ENCODE data around the gene CARD10. TPM values are rescaled to one million over a fixed set of nuclear protein-coding genes. Genes with fewer than 3 reads are reported as not detected.

CARD10 gene
- total RNA-seq, 1 donor from 2014 or later, result 1.5 TPM

DNA sequence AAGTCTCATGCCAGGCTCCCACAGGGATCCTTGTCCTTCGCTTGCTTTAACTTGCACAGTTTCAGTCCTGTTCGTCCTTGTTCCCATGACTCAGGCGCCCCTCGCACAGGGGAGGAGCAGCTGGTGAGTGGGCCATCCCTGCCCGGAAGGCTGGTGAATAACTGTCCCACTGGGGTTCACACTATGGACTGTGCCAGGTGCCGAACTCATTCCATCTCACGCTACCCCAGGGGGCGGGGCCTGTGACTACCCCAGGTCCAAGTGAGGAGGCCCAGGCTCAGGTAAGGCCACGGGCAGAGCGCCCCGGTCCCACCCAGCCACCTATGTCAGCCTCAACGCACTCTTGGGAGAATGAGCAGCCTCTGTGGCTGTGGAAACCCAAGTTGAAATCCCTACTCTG lies 7.2 kb upstream of the CARD10 start:
- H3K4me1 Mint-ChIP-seq, result peaks cover 5% of the 10 kb centered on the region
- no peaks in the 10 kb centered on the region for H3F3A ChIP-seq (ENCODE audit: low read depth)
- H3K9me3 Mint-ChIP-seq, result no peaks in the 10 kb centered on the region
- no peaks in the 10 kb centered on the region for H3K36me3 ChIP-seq
- H3K4me3 ChIP-seq, result no peak overlapping the region
- no peaks in the 10 kb centered on the region for H4K20me1 ChIP-seq (ENCODE audit: low read depth)
- H3K79me2 ChIP-seq (ENCODE audit: low read depth), result no peaks in the 10 kb centered on the region
- H3K27ac Mint-ChIP-seq, result no peak overlapping the region
- no peaks in the 10 kb centered on the region for H3K9me3 ChIP-seq (ENCODE audit: low read depth)
- peaks cover 13% of the 10 kb centered on the region for H3K27me3 Mint-ChIP-seq (ENCODE audit: insufficient read depth, low read depth)
- no peak overlapping the region for H3K27ac ChIP-seq
- H2AFZ ChIP-seq (replicated peaks), result no peak overlapping the region
- no peak for DNase-seq (ENCODE audit: low spot score)
- H3K4me1 ChIP-seq, result no peaks in the 10 kb centered on the region
- H3K27me3 ChIP-seq, result peaks cover 23% of the 10 kb centered on the region
- H3K9ac ChIP-seq, result no peak overlapping the region
- TF ChIP-seq EZH2 (IDR thresholded peaks at IDR 0.05), result no peak
- TF ChIP-seq, protein P1, sequence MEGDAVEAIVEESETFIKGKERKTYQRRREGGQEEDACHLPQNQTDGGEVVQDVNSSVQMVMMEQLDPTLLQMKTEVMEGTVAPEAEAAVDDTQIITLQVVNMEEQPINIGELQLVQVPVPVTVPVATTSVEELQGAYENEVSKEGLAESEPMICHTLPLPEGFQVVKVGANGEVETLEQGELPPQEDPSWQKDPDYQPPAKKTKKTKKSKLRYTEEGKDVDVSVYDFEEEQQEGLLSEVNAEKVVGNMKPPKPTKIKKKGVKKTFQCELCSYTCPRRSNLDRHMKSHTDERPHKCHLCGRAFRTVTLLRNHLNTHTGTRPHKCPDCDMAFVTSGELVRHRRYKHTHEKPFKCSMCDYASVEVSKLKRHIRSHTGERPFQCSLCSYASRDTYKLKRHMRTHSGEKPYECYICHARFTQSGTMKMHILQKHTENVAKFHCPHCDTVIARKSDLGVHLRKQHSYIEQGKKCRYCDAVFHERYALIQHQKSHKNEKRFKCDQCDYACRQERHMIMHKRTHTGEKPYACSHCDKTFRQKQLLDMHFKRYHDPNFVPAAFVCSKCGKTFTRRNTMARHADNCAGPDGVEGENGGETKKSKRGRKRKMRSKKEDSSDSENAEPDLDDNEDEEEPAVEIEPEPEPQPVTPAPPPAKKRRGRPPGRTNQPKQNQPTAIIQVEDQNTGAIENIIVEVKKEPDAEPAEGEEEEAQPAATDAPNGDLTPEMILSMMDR (IDR thresholded peaks at IDR 0.05), result no peak
- no peak for TF ChIP-seq EZH2phosphoT487 (IDR thresholded peaks at IDR 0.05)
- H3K4me3 Mint-ChIP-seq, result no peak overlapping the region
- no peak overlapping the region for H3K4me2 ChIP-seq
- no peaks in the 10 kb centered on the region for H3K36me3 Mint-ChIP-seq

DNA sequence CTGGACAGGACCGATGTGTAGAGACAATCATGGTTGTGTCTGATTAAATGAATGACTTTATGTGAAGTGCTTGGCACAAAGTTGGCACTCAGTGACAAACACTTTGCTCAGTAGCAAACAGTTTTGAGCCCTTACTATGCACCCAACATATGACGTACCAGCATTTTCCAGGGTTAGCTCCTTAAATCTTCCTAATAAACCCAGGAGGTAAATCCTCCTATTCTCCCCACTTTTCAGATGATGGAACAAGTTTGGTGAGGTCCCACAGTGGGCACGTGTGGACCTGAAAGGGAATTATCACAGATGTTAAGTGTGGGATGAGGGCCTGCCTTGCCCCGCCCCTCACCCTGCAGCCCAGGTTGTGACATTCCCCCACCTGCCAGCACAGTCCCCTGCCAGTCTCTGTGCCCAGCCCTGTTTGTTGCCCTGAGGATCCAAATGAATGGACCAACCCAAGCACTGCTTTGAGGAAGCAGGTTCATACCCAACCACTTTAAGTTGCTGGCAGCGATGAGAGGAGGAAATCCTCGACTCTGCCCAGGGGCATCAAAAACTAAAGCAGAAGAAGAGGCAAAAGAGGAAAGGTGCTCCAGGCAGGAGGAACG lies 6.6 kb upstream of the CARD10 start:
- Mint-ChIP-seq H3K4me1 (peaks cover 10% of the 10 kb centered on the region), H3K9me3 (no peaks in the 10 kb centered on the region), H3K27me3 (ENCODE audit: insufficient read depth, low read depth) (peaks cover 14% of the 10 kb centered on the region), H3K36me3 (no peaks in the 10 kb centered on the region), H3K27ac (peak overlapping the region; percentile 37), H3K4me3 (no peak overlapping the region)
- Histone ChIP-seq H3K9ac (no peak overlapping the region), H3K4me3 (no peak overlapping the region), H3K79me2 (ENCODE audit: low read depth) (no peaks in the 10 kb centered on the region), H4K20me1 (ENCODE audit: low read depth) (no peaks in the 10 kb centered on the region), H3K4me1 (no peaks in the 10 kb centered on the region), H3F3A (ENCODE audit: low read depth) (peaks cover 2% of the 10 kb centered on the region), H2AFZ (replicated peaks) (no peak overlapping the region), H3K4me2 (no peak overlapping the region), H3K36me3 (no peaks in the 10 kb centered on the region), H3K9me3 (ENCODE audit: low read depth) (no peaks in the 10 kb centered on the region), H3K27ac (no peak overlapping the region), H3K27me3 (peaks cover 28% of the 10 kb centered on the region)
- TF ChIP-seq, protein P1 (IDR thresholded peaks at IDR 0.05), result no peak
- TF ChIP-seq EZH2phosphoT487 (IDR thresholded peaks at IDR 0.05), result no peak
- no peak for TF ChIP-seq EZH2 (IDR thresholded peaks at IDR 0.05)
- no peak for DNase-seq (ENCODE audit: low spot score)

DNA sequence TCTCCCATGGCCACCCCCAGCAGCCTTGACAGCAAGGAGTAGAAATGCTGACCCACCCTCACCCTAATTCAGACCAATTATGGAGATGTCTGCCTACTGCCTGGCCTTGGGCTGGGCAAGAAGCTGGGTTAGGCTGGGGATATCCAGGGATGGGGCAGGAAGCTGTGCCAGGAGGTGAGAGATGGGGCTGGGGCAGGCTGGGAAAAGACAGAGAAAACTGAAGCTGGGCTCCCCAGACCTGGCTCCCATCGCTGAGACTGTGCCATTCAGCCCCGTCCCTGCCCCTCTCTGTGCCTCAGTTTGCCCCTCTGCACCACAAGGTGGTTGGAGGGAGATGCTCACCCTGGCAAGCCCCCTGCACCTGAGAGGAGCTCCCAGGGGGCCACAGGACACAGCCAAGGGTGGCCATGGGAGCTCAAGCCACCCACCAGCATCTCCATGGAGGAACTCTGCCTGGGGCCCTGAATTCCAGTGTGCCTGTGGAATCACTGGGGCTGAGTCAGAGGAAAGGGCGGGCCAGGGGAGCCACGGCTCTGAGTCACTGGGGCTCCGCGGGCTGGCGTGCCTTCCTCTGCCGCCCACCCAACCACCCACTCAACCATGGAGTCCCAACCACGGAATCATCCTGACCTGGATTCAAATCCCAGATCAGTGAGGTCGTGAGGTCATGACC lies 6.0 kb upstream of the CARD10 start:
- no peaks in the 10 kb centered on the region for H3K4me1 ChIP-seq
- peaks cover 35% of the 10 kb centered on the region for H3K27me3 ChIP-seq
- H3K27ac Mint-ChIP-seq, result no peak overlapping the region
- H3F3A ChIP-seq (ENCODE audit: low read depth), result peaks cover 3% of the 10 kb centered on the region
- H4K20me1 ChIP-seq (ENCODE audit: low read depth), result no peaks in the 10 kb centered on the region
- peaks cover 18% of the 10 kb centered on the region for H3K27me3 Mint-ChIP-seq (ENCODE audit: insufficient read depth, low read depth)
- no peaks in the 10 kb centered on the region for H3K9me3 ChIP-seq (ENCODE audit: low read depth)
- H3K9me3 Mint-ChIP-seq, result no peaks in the 10 kb centered on the region
- no peak overlapping the region for H3K9ac ChIP-seq
- H3K27ac ChIP-seq, result no peak overlapping the region
- no peaks in the 10 kb centered on the region for H3K79me2 ChIP-seq (ENCODE audit: low read depth)
- H3K4me1 Mint-ChIP-seq, result peaks cover 14% of the 10 kb centered on the region
- no peaks in the 10 kb centered on the region for H3K36me3 ChIP-seq
- no peak overlapping the region for H3K4me2 ChIP-seq
- H2AFZ ChIP-seq (replicated peaks), result no peak overlapping the region
- no peak for DNase-seq (ENCODE audit: low spot score)
- no peak overlapping the region for H3K4me3 Mint-ChIP-seq
- no peak for TF ChIP-seq EZH2 (IDR thresholded peaks at IDR 0.05)
- TF ChIP-seq, protein P1 (IDR thresholded peaks at IDR 0.05), result no peak
- no peak for TF ChIP-seq EZH2phosphoT487 (IDR thresholded peaks at IDR 0.05)
- no peak overlapping the region for H3K4me3 ChIP-seq
- no peaks in the 10 kb centered on the region for H3K36me3 Mint-ChIP-seq

Data from neural progenitor cell (in vitro differentiated cells).